Hepatocyte (in vitro differentiated cells): Measurements from ENCODE around the gene NEDD4. TPM values are rescaled to one million over a fixed set of nuclear protein-coding genes. Genes with fewer than 3 reads are reported as not detected.

ENCODE experiments used
- DNase-seq: peaks from one replicate; pipeline ENCODE4 v3.0.0-alpha.2; 2016; ENCODE audit warnings: low spot score
- H2AFZ ChIP-seq: fragments of 200-600 bp; sonication (generic); 2 replicates; pipeline ENCODE4 v1.6.0; 2016; ENCODE audit warnings: antibody characterized with exemption, mild to moderate bottlenecking
- H3K27ac ChIP-seq: fragments of 200-600 bp; sonication (generic); 2 replicates; pipeline ENCODE4 v1.5.1; 2016; ENCODE audit warnings: mild to moderate bottlenecking
- H3K27me3 ChIP-seq: fragments of 200-600 bp; sonication (generic); 2 replicates; pipeline ENCODE4 v1.6.1; 2016
- H3K36me3 ChIP-seq: fragments of 200-600 bp; sonication (generic); replicated peaks from 2 replicates; pipeline ENCODE4 v1.5.1; 2016; ENCODE audit warnings: low read depth; ENCODE audit not compliant: insufficient read depth
- H3K4me1 ChIP-seq: fragments of 200-600 bp; sonication (generic); 2 replicates; pipeline ENCODE4 v1.5.1; 2016; ENCODE audit warnings: mild to moderate bottlenecking, moderate library complexity; ENCODE audit not compliant: insufficient read depth
- H3K4me2 ChIP-seq: fragments of 200-600 bp; sonication (generic); 2 replicates; pipeline ENCODE4 v1.6.0; 2016
- H3K4me3 ChIP-seq: fragments of 200-600 bp; sonication (generic); 2 replicates; pipeline ENCODE4 v1.5.1; 2016; ENCODE audit warnings: mild to moderate bottlenecking
- H3K79me2 ChIP-seq: fragments of 200-600 bp; sonication (generic); 2 replicates; pipeline ENCODE4 v1.6.0; 2017; ENCODE audit warnings: mild to moderate bottlenecking
- H3K9me2 ChIP-seq: fragments of 200-600 bp; sonication (generic); replicated peaks from 2 replicates; pipeline ENCODE4 v1.6.0; 2017; ENCODE audit warnings: mild to moderate bottlenecking; ENCODE audit not compliant: insufficient read depth
- H3K9me3 ChIP-seq: fragments of 200-600 bp; sonication (generic); 2 replicates; pipeline ENCODE4 v1.5.1; 2016; ENCODE audit warnings: low read depth, mild to moderate bottlenecking
- H4K20me1 ChIP-seq: fragments of 200-600 bp; sonication (generic); 2 replicates; pipeline ENCODE4 v1.6.0; 2016; ENCODE audit warnings: mild to moderate bottlenecking; ENCODE audit not compliant: insufficient read depth, poor library complexity, severe bottlenecking
- EZH2 ChIP-seq: fragments of 200-600 bp; sonication (generic); IDR thresholded peaks from 2 replicates; pipeline ENCODE4 v1.6.1; 2016; ENCODE audit warnings: antibody characterized with exemption, mild to moderate bottlenecking, borderline replicate concordance
- EZH2phosphoT487 ChIP-seq: fragments of 200-600 bp; sonication (generic); IDR thresholded peaks from one replicate; pipeline ENCODE4 v1.6.1; 2018; ENCODE audit warnings: antibody characterized with exemption, mild to moderate bottlenecking, low read depth, moderate library complexity; ENCODE audit not compliant: unreplicated experiment, severe bottlenecking
- WGBS: methylation state at CpG from one replicate; pipeline ENCODE4 v1.1.6; 2016; ENCODE audit warnings: low lambda C conversion rate; ENCODE audit errors: missing lambda C conversion rate; 5-methylcytosine and 5-hydroxymethylcytosine counted together
- polyA plus RNA-seq: library from polyadenylated mRNA; unstranded; fragments of >200 nt; fragmentation: Nextera tagmentation; extraction: Ambion mirVana; gene quantifications from 2 replicates; pipeline ENCODE4 v1.2.1, GENCODE V29; 2016
- total RNA-seq: library from RNA; depleted of rRNA; stranded (reverse); fragments of >200 nt; gene quantifications from 2 replicates; pipeline ENCODE4 v1.2.3, GENCODE V29; 2014
- TF ChIP-seq, protein P1 (sequence below): fragments of 200-600 bp; sonication (generic); IDR thresholded peaks from 2 replicates; pipeline ENCODE4 v1.5.1; 2016; ENCODE audit warnings: antibody characterized with exemption, mild to moderate bottlenecking; ENCODE audit not compliant: poor library complexity

Gene NEDD4
- total and polyA plus RNA-seq, 2 experiments from 2014 or later, result 26.5 to 77.0 TPM

DNA sequence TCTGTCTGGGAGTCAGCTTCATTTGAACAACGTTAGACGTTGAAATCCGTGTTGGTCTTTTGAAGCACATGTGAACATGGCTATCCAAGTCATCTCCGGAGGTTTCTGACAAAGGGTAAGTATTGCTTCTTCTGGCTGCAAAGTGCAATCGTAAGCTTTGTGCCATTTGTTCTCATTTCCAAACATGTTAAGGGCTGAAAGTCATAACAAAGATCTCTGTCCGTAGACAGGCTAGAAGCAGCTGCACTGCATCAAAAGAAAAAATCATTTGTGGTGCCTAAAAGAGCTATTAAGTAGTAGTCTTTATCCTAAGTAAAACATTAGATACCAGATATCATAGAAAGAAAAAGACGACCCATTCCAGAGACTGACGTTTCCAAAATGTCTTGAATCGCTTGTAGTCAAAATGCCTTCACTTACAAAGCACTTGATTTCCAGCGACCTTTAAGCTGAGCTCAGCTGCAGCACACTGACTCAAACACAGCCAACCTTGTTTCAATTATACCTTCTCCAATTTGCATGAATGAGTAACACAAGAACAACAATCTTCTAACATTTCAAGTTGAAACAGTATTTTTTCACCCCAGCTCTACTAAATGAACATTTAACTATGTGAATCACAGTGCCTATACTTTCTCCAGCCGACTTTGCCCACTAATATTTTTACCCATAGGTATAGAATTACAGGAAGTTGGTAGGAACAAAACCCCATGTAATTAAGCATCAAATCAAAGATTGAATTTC, 76.6 kb downstream of the NEDD4 start:
- peak overlapping the region; percentile 58 for H3K4me2 ChIP-seq
- no peaks in the 10 kb centered on the region for H4K20me1 ChIP-seq
- H3K79me2 ChIP-seq, result peaks cover 2% of the 10 kb centered on the region
- no peak overlapping the region for H3K4me3 ChIP-seq
- no peaks in the 10 kb centered on the region for H3K9me2 ChIP-seq
- H3K36me3 ChIP-seq, result no peaks in the 10 kb centered on the region
- WGBS, result 58% methylated on average over 11 of the region's 11 CpGs
- no peak overlapping the region for H2AFZ ChIP-seq
- DNase-seq, result no peak
- H3K27ac ChIP-seq, result peak overlapping the region; percentile 23
- H3K27me3 ChIP-seq, result no peaks in the 10 kb centered on the region
- TF ChIP-seq, protein P1, sequence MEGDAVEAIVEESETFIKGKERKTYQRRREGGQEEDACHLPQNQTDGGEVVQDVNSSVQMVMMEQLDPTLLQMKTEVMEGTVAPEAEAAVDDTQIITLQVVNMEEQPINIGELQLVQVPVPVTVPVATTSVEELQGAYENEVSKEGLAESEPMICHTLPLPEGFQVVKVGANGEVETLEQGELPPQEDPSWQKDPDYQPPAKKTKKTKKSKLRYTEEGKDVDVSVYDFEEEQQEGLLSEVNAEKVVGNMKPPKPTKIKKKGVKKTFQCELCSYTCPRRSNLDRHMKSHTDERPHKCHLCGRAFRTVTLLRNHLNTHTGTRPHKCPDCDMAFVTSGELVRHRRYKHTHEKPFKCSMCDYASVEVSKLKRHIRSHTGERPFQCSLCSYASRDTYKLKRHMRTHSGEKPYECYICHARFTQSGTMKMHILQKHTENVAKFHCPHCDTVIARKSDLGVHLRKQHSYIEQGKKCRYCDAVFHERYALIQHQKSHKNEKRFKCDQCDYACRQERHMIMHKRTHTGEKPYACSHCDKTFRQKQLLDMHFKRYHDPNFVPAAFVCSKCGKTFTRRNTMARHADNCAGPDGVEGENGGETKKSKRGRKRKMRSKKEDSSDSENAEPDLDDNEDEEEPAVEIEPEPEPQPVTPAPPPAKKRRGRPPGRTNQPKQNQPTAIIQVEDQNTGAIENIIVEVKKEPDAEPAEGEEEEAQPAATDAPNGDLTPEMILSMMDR, result no peak
- TF ChIP-seq EZH2phosphoT487 (no peak), EZH2 (no peak)
- no peaks in the 10 kb centered on the region for H3K4me1 ChIP-seq
- no peaks in the 10 kb centered on the region for H3K9me3 ChIP-seq

DNA sequence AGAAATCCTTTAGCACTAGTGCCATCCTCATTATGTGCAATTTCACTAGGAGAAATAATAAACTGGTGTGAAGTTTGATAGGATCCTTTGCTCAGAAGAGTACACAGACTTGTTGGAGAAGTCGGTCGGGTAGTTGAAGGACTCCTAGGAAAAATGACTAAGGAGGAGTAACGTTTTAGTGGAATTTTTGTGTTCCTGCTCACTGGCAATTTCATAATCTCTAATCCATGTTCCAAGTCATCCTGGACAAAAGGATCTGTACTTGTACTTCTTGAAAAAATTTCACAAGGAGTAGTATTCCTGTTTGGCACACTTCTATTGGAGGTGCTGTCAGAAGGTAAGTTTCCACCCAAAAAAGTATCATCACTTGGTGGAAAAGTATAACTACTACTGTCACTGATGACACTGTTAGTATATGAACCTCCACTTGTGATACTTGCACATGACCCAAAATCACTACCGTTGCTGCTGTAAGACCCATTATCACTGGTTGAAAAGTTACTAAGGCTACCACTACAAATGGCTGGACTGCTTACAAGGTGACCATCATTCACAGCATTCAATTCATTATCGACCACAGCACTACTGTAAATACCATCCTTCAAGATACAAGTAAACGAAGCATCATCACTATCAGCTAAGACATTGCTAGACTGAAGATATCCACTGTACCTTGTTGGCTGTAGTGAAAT, 77.4 kb downstream of the NEDD4 start:
- peak overlapping the region; percentile 58 for H3K4me2 ChIP-seq
- peaks cover 4% of the 10 kb centered on the region for H3K79me2 ChIP-seq
- TF ChIP-seq EZH2phosphoT487, result no peak
- TF ChIP-seq, protein P1, result no peak
- TF ChIP-seq EZH2, result no peak
- WGBS, result 86% methylated on average over 6 of the region's 6 CpGs
- H3K9me2 ChIP-seq, result no peaks in the 10 kb centered on the region
- H3K27me3 ChIP-seq, result no peaks in the 10 kb centered on the region
- peak overlapping the region; percentile 36 for H3K27ac ChIP-seq
- H3K9me3 ChIP-seq, result no peaks in the 10 kb centered on the region
- no peak for DNase-seq
- H4K20me1 ChIP-seq, result no peaks in the 10 kb centered on the region
- no peaks in the 10 kb centered on the region for H3K4me1 ChIP-seq
- no peaks in the 10 kb centered on the region for H3K36me3 ChIP-seq
- no peak overlapping the region for H2AFZ ChIP-seq
- H3K4me3 ChIP-seq, result no peak overlapping the region

- no peaks in the 10 kb centered on the region for H3K36me3 ChIP-seq
- no peaks in the 10 kb centered on the region for H3K9me3 ChIP-seq
- 89% methylated on average over 1 of the region's 1 CpG for WGBS
- TF ChIP-seq EZH2 (no peak), EZH2phosphoT487 (no peak)
- TF ChIP-seq, protein P1, result no peak
- H2AFZ ChIP-seq, result no peak overlapping the region
- peaks cover 4% of the 10 kb centered on the region for H3K79me2 ChIP-seq
- no peaks in the 10 kb centered on the region for H3K4me1 ChIP-seq
- peak overlapping the region; percentile 19 for H3K4me2 ChIP-seq
- H3K27ac ChIP-seq, result peak overlapping the region; percentile 36
- no peak overlapping the region for H3K4me3 ChIP-seq
- H3K9me2 ChIP-seq, result no peaks in the 10 kb centered on the region
- no peaks in the 10 kb centered on the region for H4K20me1 ChIP-seq
- no peak for DNase-seq
- no peaks in the 10 kb centered on the region for H3K27me3 ChIP-seq
These were observed 78.2 kb downstream of the NEDD4 start for GRCh38 chr15:55915221-55915620.
